ENCODE measurements around the gene KLF16.
A peak's percentile ranks its signal among the peaks of the same experiment; 100 is the strongest.
"Not testable (repeated sequence)": the region's sequence is repeated elsewhere in the genome, so short reads cannot be mapped to it uniquely, and the experiment has no call there.

Gene KLF16

DNA sequence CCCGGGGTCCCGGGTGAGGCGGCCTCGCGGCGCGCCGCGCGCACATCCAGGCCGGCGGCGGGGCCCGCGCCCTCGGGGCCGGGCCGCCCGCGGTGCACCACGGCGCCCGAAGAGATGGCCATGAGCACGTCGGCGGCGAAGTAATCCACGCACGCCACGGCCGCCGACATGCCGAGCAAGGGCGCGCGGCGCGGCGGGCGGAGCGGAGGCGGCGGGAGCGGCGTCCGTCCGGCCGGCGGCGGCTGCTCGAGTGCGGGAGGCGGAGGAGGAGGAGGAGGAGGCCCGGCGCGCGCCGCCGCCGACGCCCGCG is at the start of gene KLF16:
Gene KLF16, minus strand, starts transcription at position 252 of the 310 bp plus-strand sequence. Its CDS starts 82 bp downstream, at position 170.
- no peak for DNase-seq

DNA sequence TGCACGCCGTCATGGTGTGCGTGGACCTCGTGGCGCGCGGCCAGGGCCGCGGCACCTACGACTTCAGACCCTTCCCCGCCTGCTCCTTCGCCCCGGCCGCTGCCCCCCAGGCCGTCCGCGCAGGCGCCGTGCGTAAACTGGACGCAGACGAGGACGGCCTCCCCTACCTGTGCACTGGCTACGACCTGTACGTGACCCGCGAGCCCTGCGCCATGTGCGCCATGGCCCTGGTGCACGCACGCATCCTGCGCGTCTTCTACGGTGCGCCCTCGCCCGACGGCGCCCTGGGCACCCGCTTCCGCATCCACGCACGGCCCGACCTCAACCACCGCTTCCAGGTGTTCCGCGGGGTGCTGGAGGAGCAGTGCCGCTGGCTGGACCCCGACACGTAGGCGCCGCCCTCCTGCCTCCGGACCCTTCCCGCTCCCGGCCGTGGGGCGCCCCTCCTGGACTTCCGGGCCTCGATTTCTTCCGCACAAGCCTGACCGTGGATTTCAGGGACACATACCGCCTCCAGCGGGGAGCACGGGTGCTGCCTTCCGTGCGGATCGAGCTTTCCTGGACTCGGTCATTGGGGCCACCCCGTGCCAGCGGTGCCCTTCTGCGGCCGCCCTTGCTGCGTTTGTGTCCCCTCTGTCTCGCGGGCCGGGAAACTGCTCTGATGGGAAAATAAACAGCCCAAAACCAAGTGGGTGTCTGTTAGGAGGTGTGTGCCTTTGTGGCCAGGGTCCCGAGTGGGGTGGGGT is 49.6 kb upstream of the KLF16 start:
- DNase-seq: no peak

DNA sequence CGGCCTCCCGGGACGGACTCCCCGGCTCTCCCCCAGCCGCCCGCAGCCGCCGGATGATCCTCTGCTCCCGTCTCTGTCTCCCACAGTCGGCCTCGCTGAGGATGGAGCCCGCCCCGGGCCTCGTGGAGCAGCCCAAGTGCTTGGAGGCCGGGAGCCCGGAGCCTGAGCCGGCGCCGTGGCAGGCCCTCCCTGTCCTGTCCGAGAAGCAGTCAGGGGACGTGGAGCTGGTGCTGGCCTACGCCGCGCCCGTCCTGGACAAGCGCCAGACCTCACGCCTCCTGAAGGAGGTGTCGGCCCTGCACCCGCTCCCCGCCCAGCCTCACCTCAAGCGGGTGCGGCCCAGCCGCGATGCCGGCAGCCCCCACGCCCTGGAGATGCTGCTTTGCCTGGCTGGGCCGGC is 48.6 kb upstream of the KLF16 start:
- DNase-seq: no peak

DNA sequence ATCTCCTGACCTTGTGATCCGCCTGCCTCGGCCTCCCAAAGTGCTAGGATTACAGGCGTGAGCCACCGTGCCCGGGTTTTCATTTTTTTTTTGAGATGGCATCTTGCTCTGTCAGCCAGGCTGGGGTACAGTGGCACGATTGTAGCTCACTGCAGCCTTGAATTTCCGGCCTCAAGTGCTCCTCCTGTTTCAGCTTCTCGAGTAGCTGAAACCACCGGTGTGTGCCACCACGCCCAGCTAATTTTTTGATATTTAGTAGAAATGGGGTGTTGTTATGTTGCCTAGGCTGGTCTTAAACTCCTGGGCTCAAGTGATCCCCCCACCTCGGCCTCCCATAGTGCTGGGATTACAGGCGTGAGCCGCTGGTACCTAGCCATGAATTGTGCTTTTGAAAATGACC is 47.7 kb upstream of the KLF16 start:
- DNase-seq: no peak

DNA sequence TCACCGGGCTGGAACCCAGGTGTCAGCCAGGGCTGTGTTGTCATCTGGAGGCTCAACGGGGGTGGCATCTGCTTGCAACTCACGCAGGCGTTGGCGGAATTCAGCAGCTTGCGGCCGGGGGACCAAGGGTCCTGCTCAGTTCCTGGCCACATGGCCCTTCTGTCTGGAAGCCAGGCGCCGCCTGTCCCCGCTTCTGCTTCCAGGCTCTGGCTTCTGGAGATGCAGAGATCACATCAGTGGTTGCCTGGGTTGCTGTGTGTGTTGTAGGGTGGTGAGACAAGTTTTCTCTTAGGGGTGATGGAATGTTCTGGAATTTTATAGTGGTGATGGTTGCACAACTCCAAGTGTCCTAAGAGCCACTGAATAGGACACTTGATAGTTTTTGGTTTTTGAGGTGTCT is 46.8 kb upstream of the KLF16 start:
- no peak for DNase-seq

DNA sequence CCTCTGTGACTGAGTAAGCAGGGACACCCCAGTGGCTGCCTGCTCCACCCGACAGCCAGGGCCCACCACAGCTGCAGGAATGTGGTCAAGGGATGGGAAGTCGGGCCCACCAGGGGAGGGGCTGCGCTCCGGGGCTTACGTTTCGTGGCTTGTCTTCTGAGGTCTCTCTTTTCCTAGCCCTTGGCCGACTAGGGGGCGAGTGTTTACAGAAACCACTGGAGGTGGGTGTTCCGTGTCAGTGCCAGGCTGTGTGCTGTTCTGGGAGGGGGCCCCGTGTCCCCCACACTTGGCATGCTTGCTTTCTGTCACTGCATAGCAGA is 46.3 kb upstream of the KLF16 start:
- DNase-seq: no peak

DNA sequence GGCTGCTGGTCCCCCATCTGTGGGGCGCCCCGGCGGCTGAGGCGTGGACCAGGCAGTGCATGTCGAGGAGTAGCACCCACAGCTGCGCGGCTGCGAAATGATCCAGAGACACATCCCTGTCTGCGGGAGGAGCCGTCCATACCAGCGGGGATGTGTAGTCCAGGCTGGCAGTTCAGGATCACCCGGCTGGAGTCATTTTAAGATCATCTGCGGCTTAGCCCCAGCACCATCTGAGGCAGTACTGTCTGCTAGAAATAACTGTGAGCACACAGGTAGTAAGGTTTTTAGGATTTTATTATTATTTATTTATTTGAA is 44.9 kb upstream of the KLF16 start:
- no peak for DNase-seq

DNA sequence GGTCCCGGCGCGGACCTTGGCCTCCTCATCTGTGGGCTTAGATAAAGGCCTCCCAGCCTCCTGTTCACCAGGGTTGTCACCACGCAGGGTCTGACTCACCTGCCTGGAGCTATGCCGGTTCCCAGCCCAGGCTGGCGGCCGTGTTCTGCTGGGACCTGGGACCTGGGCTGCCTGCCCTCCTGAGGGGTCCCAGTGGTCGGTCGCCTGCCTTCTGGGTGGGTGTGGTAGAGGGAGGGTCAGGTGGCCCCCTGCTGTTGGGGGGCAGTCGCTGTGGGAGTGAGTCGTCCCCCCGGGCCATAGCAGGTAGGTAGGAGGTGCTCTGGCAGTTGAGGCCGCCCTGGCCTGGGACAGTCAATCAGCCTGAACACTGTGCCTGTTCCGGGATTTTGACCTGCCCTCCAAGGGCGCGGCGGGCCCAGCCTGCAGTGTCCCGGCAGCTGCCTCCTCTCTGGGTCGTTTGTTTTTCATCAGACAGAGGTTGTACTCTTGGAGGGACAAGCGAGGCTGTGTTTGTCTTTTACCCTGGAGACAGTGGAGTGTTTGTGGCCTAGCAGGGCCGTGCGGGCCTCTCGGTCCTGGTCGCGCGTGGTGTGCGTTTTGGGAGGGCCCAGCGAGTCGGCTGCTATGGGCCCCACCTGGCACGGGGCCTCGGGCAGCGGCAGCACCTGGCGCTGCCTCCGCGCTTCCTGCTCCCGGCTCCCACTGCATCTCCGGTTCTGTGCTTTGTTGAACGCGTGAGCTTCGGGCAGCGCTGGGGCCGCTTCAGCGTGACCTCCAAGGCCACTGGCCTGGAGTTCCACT is 44.4 kb upstream of the KLF16 start:
- DNase-seq: no peak

DNA sequence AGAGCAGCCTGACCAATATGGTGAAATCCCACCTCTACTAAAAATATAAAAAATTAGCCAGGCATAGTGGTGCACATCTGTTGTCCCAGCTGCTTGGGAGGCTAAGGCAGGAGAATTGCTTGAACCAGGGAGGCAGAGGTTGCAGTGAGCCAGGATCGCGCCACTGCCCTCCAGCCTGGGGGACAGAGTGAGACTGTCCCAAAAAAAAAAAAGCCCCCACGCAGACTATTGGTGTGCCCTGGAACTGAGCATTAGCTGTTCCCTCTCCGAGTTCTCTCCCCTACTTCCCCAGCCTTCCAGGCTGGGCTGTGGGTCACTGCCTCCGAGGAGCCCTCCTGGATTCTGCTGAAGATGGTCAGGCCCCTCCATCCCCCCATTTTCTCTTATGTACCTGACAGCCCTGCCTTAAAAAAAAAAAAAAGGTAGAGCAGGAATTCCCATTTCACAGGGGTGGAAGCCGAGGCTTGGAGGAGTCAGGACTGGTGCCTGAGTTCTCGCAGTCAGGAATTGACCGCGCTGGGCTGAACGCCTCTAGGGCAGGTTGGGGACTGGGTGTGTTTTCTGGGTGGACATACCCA is 43.7 kb upstream of the KLF16 start:
- DNase-seq: no peak

DNA sequence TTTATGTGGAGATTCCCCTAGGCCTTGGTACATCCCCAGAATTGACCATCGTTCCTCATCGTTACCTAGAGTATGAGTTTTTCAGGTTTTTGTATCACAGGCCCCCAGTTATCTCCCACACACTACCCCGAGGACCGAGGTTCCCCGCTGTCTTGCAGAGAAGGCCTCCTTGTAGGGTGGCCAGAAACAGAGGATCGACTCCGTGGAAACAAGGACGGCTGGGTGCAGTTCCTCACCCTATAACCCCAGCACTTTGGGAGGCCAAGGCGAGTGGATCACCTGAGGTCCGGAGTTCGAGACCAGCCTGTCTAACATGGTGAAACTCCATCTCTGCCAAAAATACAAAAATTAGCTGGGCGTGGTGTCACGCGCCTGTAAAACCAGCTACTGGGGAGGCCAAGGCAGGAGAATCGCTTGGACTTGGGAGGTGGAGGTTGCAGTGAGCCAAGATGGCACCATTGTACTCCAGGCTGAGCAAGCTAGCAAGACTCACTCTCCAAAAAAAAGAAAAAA is 42.5 kb upstream of the KLF16 start:
- DNase-seq: no peak

DNA sequence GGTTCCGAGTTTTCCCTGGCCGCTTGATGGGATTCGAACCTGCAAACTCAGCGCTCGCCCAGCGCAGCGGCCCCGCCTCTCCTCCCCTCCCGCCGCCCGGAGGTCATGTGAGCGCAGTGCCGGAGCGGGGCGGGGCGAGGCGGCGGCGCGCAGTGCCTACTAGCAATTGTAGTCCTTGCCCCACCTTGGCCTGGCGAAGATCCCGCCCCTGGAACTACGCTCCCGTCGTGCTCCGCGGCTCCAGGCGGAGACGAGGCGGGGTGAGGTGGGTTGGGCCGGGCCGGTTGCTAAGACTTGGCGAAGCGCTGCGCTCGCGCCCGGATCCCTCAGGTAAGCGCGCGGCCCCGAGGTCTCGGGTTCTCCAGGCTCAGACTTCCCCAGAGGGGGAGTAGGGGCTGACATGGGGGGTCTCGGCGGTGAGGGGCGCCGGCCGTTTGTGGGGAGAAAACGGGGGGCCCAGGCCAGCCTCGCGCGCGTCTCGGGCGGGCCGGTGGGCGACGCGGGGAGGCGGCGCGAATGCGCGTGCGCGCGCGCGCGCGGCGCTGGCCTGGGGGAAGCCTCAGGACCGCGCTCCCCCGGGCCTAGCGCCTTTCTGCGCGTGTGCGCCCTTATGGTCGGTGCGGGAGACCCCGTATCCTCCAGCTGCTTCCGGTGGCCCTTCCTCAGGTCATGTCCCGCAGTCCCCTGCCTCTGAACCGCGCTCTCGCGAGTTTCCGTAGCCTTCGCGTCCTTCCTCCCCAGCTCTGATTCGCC is 41.9 kb upstream of the KLF16 start, which contains the start of the genes ADAT3 and SCAMP4:
Gene ADAT3, plus strand, starts transcription at position 290 of the 753 bp plus-strand sequence. CDS start 6,649 bp downstream, outside the sequence.
Gene SCAMP4, plus strand, starts transcription at position 290 of the 753 bp plus-strand sequence. CDS start 9,621 bp downstream, outside the sequence.
- DNase-seq: peak; percentile 99

DNA sequence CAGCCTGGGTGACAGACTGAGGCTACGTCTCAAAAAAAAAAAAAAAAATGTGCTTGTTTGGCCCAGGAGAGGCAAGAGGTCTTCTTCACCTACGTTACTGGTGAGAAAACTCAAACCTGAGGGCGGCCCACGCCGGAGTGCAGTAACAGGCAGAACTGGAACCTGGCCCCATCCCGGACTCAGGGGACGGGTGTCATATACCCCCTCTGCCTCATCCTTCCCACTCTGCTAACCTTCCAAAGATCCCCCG is 41.4 kb upstream of the KLF16 start:
- DNase-seq: no peak

DNA sequence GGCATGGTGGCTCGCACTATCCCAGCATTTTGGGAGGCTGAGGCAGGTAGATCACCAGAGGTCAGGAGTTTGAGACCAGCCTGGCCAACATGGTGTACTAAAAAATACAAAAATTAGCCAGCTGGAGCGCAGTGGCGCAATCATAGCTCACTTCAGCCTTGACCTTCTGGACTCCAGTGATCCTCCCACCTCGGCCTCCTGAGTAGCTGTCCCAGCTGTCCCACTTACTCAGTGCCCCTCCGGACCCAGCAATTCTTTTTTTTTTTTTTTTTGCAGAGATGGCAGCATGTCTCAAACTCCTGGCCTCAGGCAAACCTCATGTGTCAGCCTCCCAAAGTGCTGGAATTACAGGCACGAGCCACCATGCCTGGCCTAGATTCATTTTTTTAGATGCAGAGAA is 39.5 kb upstream of the KLF16 start:
- DNase-seq: no peak

DNA sequence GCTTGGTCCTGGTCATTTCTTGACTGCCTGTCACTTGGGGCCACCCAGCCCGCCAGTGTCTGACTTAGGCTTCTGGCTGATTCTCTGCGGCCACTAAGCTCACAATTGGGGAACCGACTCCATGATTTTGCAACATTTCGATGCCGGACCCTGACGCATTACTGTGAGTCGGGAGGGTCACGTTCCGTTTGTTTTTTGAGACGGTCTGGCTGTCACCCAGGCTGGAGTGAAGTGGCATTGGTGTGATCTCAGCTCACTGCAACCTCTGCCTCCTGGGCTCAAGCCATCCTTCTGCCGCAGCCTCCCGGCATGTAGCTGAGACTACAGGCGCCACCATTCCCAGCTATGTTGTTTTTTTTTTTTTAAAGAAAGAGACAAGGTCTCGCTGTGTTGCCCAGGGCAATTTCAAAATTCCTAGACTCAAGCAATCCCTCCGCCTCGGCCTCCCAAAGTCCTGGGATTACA is 38.6 kb upstream of the KLF16 start:
- DNase-seq: no peak

DNA sequence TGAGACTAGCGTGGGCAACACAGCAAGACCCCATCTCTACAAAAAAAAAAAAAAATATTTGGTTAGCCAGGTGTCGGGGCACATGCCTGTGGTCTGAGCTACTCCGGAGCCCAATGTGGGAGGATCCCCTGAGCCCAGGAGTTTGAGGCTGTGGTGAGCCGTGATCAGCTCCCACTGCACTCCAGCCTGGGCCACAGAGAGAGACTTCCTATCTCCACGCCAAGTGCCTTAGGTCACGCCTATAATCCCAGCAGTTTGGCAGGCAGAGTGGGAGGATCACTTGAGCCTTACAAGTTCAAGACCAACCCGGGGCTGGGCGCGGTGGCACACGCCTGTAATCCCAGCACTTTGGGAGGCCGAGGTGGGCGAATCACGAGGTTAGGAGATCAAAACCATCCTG is 33.1 kb upstream of the KLF16 start:
- DNase-seq: no peak

DNA sequence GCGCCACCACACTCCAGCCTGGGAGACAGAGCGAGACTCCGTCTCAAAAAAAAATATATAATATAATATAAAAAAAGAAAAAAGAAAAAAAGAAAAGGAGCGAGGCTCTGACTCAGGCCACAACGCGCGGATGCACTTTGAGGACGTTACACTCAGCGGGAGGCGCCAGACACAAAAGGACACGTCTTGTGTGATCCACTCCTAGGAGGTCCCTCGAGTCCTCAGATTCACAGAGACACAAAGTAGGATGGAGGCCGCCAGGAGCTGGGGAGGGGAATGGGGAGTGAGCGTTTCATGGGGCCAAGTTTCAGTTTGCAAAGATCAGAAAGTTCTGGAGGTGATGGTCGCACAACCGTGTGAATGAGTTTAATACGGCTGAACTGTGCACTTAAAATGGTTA is 30.4 kb upstream of the KLF16 start:
- DNase-seq: no peak

DNA sequence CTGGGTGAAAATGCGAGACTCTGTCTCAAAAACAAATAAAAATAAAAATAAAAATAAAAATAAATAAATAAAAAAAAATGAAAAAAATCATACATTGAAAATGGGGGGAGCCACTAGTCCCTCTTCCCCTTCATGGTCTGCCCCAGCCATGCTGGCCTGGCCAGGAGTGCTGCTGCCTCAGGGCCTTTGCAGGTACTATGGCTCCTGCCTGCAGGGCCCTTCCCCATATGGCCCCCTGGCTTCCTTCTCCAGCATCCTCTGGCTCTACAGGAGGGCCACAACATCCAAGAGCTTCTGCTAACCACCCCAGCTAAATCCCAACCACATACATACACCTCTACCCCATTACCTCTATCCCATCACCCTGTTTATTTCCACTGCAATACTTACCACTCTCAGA is 26.5 kb upstream of the KLF16 start:
- no peak for DNase-seq

DNA sequence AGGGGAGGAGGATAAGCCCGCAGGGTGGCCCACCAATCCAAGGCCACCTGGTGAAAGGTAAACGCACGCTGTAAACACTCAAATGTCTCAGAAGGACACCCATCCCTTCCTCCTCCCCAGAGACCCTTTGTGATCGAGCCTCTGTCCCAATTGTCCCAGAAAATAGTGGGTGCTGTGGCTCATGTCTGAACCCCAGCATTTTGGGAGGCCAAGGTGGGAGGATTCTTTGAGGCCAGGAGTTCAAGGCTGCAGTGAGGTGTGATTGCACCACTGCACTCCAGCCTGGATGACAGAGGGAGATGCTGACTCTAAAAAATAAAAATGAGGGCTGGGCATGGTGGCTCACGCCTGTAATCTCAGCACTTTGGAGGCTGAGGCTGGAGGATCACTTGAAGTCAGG is 25.0 kb upstream of the KLF16 start:
- DNase-seq: no peak

DNA sequence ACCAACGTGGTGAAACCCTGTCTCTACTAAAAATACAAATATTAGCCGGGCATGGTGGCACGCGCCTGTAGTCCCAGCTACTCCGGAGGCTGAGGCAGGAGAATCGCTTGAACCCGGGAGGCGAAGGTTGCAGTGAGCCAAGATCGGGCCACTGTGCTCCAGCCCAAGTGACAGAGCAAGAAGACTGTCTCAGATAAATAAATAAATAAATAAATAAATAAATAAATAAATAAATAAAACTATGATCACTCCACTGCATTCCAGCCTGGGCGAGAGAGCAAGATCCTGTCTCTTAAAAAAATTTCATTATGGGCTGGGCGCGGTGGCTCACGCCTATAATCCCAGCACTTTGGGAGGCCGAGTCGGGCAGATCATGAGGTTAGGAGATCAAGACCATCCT is 23.0 kb upstream of the KLF16 start:
- DNase-seq: not testable (repeated sequence)

DNA sequence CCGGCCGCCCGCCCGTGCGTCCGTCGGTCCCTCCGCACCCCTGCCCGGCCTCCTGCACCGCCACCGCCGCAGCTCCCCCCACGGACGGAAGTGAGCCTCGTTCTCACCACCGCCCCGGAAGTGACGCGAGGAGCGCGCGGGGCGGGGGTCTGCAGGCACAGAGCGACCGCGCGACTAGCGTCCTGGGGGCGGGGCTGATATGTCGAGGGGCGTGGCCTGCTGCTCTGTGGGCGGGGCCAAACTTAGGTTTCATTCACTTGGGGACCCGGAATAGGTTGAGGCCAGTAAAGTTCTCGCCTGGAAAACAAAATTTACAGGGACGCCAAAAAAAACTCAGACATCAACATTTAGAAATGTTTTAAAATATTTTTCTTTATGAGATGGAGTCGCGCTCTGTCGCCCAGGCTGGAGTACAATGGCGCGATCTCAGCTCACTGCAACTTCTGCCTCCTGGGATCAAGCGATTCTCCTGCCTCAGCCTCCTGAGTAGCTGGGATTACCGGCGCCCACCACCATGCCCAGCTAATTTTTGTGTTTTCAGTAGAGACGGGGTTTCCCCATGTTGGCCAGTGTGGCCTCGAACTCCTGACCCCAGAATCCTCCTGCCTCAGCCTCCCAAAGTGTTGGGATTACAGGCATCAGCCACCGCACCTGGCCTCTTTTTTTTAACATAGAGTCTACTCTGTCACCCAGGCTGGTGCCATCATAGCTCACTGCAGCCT is 22.2 kb upstream of the KLF16 start, which contains the start of gene ABHD17A:
Gene ABHD17A, minus strand, starts transcription at position 99 of the 722 bp plus-strand sequence. CDS start 3,930 bp downstream, outside the sequence.
- peak; percentile 96 for DNase-seq

DNA sequence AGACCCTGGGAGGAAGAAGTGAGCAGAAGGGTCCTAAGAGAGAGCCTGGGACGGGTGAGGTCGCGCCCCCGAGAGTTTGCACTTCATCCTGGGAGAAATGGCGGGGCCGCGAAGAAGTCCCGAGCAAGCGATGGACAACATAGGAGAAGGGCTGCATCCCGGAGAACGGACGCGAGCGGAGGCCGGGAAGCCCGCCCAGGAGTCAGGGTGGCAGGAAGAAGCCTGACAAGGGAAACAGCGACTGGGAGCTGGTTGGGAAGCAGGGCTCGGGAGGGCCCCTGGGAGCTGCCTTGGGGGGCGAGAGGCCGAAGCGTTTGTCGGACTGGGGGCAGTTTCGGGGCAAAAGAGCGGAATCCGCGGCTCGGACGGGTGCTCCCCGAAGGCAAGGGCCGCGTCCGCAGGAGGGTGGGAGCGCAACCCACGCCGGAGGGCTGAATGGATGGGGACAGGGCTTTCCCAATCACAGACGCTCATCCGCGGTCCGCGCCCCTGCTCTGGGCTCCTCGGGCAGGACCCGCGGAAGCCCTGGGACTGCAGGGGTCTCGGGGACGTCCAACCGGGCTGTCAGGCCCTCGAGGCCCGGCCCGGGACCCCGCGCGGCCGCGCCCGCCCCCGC is 21.4 kb upstream of the KLF16 start:
- DNase-seq: peak; percentile 42

DNA sequence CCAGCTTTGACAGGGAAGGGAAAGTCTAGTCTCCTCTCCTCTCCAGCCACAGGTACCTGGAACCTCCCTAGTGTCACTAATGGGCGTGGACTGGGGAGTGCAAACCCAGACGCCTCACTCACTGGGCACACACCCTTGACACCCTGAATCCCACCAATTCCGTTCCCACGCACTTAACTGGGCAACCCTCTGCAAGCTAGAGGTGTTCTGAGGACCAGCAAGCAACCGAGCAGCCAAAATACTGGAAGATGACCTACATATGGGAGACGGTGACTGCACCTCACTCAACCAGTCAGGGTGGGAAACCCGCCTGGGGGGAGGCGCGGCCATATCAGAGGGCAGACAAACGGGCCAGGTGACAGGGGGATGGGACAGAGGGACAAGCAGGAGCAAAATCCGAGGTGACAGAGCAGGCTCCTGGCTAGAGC is 20.9 kb upstream of the KLF16 start:
- DNase-seq: peak; percentile 5

Data from eye (tissue), 1 donor.